ENCODE measurements around the gene HK2.
A peak's percentile ranks its signal among the peaks of the same experiment; 100 is the strongest.
"Not testable (repeated sequence)": the region's sequence is repeated elsewhere in the genome, so short reads cannot be mapped to it uniquely, and the experiment has no call there.

The HK2 gene

GRCh38 chr2:74835831-74836674 is 2.1 kb downstream of the HK2 start:
- peak; percentile 34 for DNase-seq

DNA sequence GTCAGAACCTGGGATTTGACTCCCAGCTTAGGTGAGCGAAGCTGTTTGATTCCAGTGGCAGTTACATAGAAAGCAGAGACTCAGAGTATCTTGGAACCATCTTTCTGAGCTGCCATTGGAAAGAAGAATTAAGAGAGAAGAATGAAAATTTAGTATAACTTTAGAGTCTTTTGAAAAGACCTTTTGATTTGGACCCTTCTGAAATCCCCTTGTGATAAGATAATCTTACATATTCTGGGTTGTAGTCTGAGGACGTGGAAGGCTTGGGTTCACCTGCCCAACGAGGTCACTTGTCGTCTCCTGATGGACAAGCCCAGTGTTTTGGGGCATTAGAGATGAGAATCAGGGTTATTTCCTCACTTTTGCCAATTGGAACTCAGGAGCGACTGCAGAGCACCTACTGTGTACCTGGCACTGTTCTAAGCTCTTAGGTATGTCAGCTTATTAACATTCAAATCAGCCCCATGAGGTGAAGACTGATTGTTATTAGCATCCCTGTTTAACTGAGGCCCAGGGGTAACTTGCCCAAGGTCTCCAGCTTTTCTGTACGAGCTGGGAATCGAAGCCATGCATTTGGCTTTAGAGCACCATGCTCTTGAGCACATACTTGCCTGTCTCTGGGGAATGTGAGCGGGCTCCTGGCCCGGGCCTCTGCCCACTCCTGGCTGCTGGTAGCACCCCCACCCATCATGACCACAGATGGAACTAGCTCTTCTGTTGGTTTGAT is 2.9 kb downstream of the HK2 start:
- no peak for DNase-seq

- no peak for DNase-seq
These were observed 7.7 kb downstream of the HK2 start for GRCh38 chr2:74841641-74842040.

DNA sequence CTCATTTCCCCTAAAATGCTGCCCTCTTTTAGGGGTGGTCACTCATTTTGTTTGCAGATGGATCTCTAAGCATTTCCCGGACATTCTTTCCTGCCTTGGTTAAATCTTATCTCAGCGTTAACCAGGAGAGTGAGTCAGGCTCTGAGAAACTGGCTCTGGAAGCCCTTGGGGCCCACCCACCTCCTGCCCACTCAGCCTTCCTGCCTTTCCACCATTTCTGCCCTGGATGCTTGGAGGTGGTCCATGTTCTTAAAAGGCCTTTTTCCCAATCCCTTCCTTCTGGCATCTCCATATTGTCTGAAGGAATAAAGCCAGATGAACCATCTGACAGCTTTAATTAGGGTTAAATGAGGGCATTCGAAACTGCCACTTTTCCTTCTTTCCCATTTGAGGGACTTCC is 9.5 kb downstream of the HK2 start:
- peak; percentile 60 for DNase-seq

DNA sequence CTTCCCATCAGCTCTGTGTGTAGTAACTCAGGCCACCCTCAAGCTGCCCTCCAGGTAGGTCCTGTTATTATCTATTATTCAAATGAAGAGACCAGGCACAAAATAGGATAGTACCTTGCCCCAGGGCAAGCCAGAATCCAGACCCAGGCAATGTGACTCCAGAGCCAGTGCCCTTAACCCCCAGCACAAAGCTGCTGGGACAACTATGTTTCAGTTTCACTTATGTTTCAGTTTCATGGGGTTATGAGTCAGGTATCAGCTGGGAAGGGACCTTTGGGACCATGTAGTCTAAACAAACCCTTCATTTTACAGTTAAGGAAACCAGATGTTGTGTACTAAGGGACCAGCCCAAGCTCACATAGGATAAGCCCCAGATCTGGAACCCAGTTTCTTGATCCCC is 10.0 kb downstream of the HK2 start:
- peak; percentile 69 for DNase-seq

GRCh38 chr2:74844752-74845151 is 10.8 kb downstream of the HK2 start:
- DNase-seq: no peak

DNA sequence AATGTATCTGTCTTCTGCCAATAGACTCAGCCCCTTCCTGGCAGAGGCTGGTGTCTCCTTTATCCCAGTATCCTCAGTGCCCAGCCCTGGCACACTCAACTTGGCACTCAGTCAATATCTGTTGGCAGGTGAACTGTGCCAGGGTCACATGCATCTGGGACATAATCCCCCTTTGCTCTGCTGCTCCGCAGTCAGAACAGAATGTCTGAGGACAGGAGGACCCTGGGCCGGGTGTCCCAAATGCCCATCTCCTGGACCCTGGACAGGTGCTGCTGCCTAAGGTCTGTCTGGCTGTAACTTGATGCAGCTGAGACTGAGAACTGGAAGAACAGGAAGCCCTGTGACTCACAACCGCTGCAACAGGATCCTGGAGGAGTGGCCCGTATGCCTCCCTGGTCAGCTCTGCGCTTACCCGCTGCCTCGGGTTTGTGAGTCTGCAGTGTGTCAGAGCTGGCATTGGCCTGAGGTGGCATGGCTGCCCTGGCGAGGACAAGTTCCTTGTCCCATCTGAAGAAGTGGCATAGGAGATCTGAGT is 11.4 kb downstream of the HK2 start:
- DNase-seq: peak; percentile 79

DNA sequence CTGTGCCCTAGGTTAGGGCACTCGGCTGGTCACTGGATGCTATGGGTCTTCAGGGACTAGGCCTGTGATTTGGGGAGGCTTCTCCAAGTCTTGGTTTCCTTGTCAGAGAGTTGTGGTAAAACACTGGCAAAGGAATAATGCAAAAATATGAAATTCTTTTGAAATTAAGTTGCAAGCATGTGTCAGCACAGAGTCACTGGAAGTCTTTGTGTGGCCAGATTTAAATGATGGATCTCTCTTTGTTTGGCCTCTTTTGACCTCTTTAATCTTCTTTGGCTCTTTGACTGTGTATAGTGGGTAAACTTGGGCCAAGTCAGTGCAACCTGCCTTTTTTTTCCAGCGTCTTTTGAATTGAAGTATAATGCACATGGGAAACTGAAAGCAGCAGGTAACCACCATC is 12.1 kb downstream of the HK2 start:
- DNase-seq: peak; percentile 67

DNA sequence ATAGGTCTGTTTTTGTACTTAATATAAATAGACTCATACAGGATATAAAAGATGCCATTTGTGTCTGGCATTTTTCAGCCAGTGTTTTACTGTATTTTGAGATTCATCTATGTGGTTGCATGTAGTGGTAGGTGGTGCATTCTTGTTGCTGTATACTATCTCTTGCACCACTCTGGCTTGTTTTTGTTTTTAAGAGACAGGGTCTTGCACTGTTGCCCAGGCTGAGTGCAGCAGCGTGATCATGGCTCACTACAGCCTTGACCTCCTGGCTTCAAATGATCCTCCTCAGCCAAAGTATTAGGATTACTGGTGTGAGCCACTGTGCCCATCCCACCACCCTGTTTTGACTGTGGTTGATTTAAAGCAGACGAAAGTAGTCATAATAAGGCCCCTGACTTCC is 12.6 kb downstream of the HK2 start:
- DNase-seq: no peak

GRCh38 chr2:74847070-74847858 is 13.3 kb downstream of the HK2 start:
- no peak for DNase-seq

- DNase-seq: no peak
These were observed 15.4 kb downstream of the HK2 start for GRCh38 chr2:74849228-74849892.

DNA sequence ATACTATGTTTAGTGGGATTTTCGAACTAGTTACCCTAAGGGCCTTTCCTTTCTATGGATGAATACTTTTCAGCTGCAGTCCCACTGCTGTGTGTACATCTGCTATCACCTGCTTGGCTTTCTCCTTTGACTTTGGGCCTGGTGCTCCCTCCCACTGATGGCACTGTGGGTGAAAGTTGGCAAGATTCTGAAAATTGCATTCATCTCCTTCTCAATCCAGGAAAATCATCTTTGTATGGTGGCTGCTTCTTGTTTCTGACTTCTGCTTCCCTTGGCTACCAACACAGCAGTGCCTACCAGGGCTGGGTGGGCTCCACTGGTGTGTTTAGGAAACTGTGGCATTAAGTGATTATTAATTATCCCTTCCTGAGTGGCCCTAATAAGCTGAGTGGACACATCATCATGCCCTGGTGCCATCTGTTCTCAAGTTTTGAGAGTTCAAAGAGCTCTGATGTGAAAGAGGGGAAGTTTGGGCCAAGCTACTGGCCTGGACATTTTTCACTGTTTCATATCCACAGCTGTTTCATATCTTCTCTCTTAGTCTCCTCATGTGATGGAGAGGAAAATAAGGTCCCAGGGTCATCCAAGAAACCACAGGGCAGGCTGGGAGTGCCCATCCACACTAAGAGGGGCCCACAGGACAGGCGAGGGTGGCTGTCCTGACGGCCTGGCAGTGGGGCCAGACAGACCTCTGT is 16.7 kb downstream of the HK2 start:
- DNase-seq: no peak

DNA sequence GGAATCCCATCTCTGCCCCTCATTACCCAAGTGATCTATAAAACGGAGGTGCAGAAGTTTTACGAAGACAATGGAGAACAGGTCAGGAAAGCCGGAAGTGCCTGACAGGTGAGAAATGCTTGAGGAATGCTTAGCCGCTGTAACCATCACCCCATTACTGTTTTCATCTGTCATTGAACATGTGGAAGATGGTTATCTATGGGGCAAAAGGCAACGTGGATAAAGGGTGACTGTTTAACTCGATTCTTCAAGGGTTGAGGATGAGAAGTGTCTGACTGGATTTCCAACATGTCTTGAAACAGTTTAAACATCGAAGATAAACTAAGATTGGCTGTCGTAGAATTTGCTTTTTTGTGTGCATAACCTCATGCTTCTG is 17.3 kb downstream of the HK2 start:
- peak; percentile 46 for DNase-seq

- not testable (repeated sequence) for DNase-seq
These were observed 19.4 kb downstream of the HK2 start for GRCh38 chr2:74853360-74853759.

- no peak for DNase-seq
These were observed 20.5 kb downstream of the HK2 start for GRCh38 chr2:74854401-74854800.

- not testable (repeated sequence) for DNase-seq
These were observed 21.3 kb downstream of the HK2 start for GRCh38 chr2:74855114-74855707.

DNA sequence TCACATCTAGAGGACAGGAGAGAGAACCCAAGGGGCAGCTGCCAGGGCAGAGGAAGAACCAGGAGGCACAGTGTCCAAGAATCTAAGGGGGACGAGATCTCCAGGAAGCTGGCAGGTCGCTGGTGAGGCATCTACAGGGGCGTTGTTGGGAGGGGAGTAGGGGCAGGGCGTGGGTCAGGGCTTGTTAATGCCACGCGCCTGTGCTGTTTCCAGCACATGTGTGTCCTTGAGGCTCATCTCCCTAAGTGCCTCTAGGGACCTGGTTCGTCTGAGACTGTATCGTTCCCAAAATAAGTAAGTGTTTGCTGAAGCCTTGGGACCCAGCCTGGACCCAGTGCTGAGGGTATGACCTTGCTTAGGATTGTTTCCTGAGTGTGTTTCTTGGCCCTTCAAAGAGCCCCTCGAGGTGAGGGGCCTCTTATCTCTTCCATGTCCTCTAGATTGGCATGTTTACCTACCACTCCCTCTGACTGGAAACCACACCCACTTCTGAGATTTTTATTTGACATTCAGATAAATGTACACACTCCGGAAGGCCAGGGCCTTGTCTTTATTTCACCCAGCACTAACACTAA is 22.2 kb downstream of the HK2 start:
- no peak for DNase-seq

DNA sequence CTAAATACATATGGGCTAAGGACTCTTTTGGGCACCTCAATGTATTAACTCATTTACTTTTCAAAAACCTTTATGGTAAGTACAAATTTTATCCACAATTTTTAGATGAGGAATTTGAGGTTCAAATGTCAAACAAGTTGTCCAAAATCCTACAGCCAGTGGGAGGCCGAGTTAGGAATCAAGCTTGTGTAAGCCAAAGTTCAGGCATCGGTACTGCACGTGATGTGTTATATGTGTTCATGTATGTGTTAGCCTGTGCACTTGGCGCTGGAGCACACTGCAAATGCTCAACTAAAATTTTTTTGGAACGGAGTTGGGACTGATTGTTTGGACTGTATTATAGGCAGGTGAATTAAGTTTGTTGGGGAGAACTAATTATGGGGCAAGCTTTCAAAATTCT is 22.7 kb downstream of the HK2 start:
- DNase-seq: no peak

DNA sequence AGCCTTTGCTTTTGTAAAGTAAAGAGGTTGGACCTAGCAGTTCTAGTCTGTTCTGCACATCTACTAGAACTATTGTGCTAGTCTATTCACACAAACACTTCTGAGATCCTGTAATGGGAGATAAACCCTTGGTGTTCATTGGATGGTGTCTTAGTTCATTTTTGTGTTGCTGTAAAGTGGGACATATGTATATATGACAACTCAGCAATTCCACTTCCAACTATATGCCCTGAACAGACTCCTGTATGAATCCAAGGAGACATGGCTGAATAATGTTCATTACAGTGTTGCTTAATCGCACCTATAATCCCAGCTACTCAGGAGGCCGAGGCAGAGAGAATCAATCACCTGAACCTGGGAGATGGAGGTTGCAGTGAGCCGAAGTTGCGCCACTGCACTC is 23.3 kb downstream of the HK2 start:
- no peak for DNase-seq

DNA sequence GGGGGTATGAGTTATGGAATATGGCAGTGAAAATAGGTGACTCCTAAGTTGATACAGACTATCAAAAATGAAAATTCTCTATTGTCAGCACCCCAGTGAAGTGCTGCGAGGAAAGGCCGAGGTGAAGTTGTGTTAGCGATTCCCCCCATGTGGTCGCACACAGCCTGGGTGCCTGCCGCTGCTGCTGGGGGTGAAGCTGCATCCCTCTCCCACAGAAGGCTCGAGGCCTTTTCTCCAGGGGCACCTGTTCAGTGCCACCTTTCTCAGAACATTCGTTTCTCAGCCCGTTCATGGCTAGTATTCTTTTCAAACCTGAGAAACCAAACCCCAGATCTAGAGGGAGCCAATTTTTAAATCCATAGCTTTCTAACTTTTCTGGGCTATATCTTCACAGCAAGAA is 23.8 kb downstream of the HK2 start:
- DNase-seq: no peak

- DNase-seq: no peak
These were observed 24.4 kb downstream of the HK2 start for GRCh38 chr2:74858281-74858680.
